ENCODE data around the gene ZC3H14. TPM values are rescaled to one million over a fixed set of nuclear protein-coding genes. Genes with fewer than 3 reads are reported as not detected.

The ZC3H14 gene
- total and polyA plus RNA-seq, 9 of the 15 experiments (the other 6 are each of a cell fraction or from before 2014, with no cell fraction given) = 21.1 to 109 (median 45.3) TPM

- Histone ChIP-seq H3K9ac (ENCODE audit: insufficient read depth in 1 of 2, low read depth in 2 of 2, low read length in 2 of 2) (no peak overlapping the region), H3K27me3 (ENCODE audit: control insufficient read depth in 2 of 2, insufficient read depth in 2 of 2, low read length in 2 of 2) (no peaks in the 10 kb centered on the region), H3K4me3 (no peak overlapping the region), H3K4me1 (replicated peaks in 1 of 2; ENCODE audit: control insufficient read depth in 2 of 2, insufficient read depth in 2 of 2, low read length in 2 of 2) (no peaks in the 10 kb centered on the region), H3K9me3 (replicated peaks; ENCODE audit: control insufficient read depth, insufficient read depth, low read depth, low read length) (no peaks in the 10 kb centered on the region), H3K79me2 (ENCODE audit: control insufficient read depth, insufficient read depth, low read length) (no peaks in the 10 kb centered on the region), H3K4me2 (ENCODE audit: insufficient read depth, low read length) (no peak overlapping the region), H3K9me1 (ENCODE audit: control insufficient read depth, insufficient read depth, low read length) (no peaks in the 10 kb centered on the region), H3K36me3 (ENCODE audit: control insufficient read depth, insufficient read depth, low read length) (peaks cover 79% of the 10 kb centered on the region), H3K27ac (ENCODE audit: extremely low read depth, low read depth, low read length) (no peak overlapping the region), H2AFZ (ENCODE audit: low read depth, low read length) (no peak overlapping the region), H4K20me1 (replicated peaks; ENCODE audit: control insufficient read depth, insufficient read depth, low read length) (no peaks in the 10 kb centered on the region)
- ChIA-PET POLR2A (no interaction called here), CTCF (ENCODE audit: low intra/inter-chr PET ratio) (no interaction called here)
- TF ChIP-seq PHF20 (IDR thresholded peaks at IDR 0.05; ENCODE audit: partially characterized antibody) (no peak), ZNF584 (CRISPR knock-in tag; IDR thresholded peaks at IDR 0.05; ENCODE audit: low read depth) (no peak), ATF1 (CRISPR knock-in tag; IDR thresholded peaks at IDR 0.05) (no peak), ATF1 (tag; IDR thresholded peaks at IDR 0.05) (no peak), ELK3 (CRISPR knock-in tag; IDR thresholded peaks at IDR 0.05) (no peak), TBP (optimal IDR thresholded peaks at IDR 0.05; ENCODE audit: low read depth, low read length) (no peak), TFE3 (CRISPR knock-in tag; IDR thresholded peaks at IDR 0.05) (no peak), WHSC1 (IDR thresholded peaks at IDR 0.05; ENCODE audit: low read length) (no peak), ZNF133 (CRISPR knock-in tag; IDR thresholded peaks at IDR 0.05) (no peak), GATA2 (CRISPR knock-in tag; IDR thresholded peaks at IDR 0.05) (no peak)
- TF ChIP-seq, protein P1, sequence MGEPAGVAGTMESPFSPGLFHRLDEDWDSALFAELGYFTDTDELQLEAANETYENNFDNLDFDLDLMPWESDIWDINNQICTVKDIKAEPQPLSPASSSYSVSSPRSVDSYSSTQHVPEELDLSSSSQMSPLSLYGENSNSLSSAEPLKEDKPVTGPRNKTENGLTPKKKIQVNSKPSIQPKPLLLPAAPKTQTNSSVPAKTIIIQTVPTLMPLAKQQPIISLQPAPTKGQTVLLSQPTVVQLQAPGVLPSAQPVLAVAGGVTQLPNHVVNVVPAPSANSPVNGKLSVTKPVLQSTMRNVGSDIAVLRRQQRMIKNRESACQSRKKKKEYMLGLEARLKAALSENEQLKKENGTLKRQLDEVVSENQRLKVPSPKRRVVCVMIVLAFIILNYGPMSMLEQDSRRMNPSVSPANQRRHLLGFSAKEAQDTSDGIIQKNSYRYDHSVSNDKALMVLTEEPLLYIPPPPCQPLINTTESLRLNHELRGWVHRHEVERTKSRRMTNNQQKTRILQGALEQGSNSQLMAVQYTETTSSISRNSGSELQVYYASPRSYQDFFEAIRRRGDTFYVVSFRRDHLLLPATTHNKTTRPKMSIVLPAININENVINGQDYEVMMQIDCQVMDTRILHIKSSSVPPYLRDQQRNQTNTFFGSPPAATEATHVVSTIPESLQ (CRISPR knock-in tag; IDR thresholded peaks at IDR 0.05) = no peak
- TF ChIP-seq, protein P2, sequence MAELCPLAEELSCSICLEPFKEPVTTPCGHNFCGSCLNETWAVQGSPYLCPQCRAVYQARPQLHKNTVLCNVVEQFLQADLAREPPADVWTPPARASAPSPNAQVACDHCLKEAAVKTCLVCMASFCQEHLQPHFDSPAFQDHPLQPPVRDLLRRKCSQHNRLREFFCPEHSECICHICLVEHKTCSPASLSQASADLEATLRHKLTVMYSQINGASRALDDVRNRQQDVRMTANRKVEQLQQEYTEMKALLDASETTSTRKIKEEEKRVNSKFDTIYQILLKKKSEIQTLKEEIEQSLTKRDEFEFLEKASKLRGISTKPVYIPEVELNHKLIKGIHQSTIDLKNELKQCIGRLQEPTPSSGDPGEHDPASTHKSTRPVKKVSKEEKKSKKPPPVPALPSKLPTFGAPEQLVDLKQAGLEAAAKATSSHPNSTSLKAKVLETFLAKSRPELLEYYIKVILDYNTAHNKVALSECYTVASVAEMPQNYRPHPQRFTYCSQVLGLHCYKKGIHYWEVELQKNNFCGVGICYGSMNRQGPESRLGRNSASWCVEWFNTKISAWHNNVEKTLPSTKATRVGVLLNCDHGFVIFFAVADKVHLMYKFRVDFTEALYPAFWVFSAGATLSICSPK (IDR thresholded peaks at IDR 0.05; ENCODE audit: borderline replicate concordance) = no peak
- in situ Hi-C loops (cut with MboI) (no loop called here), intact Hi-C loops (cut with micrococcal nuclease) (no loop called here)
- 89% methylated on average over 10 of the region's 10 CpGs for WGBS (ENCODE audit: insufficient coverage, low coverage, missing lambda C conversion rate)
- no peak for ATAC-seq
- no peak for FAIRE-seq
- BruUV-seq (replicated peaks) = no TSS peak
- no peak for DNase-seq (ENCODE audit: extremely low read depth in 1 of 4, low spot score in 3 of 4)
These were observed 37.1 kb downstream of the ZC3H14 start for GRCh38 chr14:88599761-88600439.

Measured in K562 (cell line).